Ishikawa (cell line): Measurements from ENCODE around the gene PADI1.

ENCODE experiments used
- CEBPB ChIP-seq: IDR thresholded peaks from 2 replicates; pipeline ENCODE4 v1.6.1; 2012
- CREB1 ChIP-seq: IDR thresholded peaks from 2 replicates; pipeline ENCODE4 v1.6.1; 2012; ENCODE audit warnings: low read depth
- EGR1 ChIP-seq: IDR thresholded peaks from 2 replicates; pipeline ENCODE4 v1.6.1; 2012
- EP300 ChIP-seq: IDR thresholded peaks from 2 replicates; pipeline ENCODE4 v1.6.1; 2012; ENCODE audit warnings: borderline replicate concordance
- FOXM1 ChIP-seq: IDR thresholded peaks from 2 replicates; pipeline ENCODE4 v1.6.1; 2012; ENCODE audit warnings: low read depth, borderline replicate concordance
- MAX ChIP-seq: IDR thresholded peaks from 2 replicates; pipeline ENCODE4 v1.6.1; 2012
- NFIC ChIP-seq: IDR thresholded peaks from 2 replicates; pipeline ENCODE4 v1.6.1; 2012
- RAD21 ChIP-seq: IDR thresholded peaks from 2 replicates; pipeline ENCODE4 v1.6.1; 2012; ENCODE audit warnings: low read depth
- REST ChIP-seq: IDR thresholded peaks from 2 replicates; pipeline ENCODE4 v1.6.1; 2012; ENCODE audit warnings: low read depth, mild to moderate bottlenecking
- TAF1 ChIP-seq: IDR thresholded peaks from 2 replicates; pipeline ENCODE4 v1.6.1; 2012; ENCODE audit warnings: low read depth, mild to moderate bottlenecking
- TCF12 ChIP-seq: IDR thresholded peaks from 2 replicates; pipeline ENCODE4 v1.6.1; 2012; ENCODE audit warnings: low read depth
- TEAD4 ChIP-seq: IDR thresholded peaks from 2 replicates; pipeline ENCODE4 v1.6.1; 2012
- YY1 ChIP-seq: IDR thresholded peaks from 2 replicates; pipeline ENCODE4 v1.6.1; 2012; ENCODE audit warnings: low read depth
- ZBTB7A ChIP-seq: IDR thresholded peaks from 2 replicates; pipeline ENCODE4 v1.6.1; 2012; ENCODE audit warnings: low read depth

The PADI1 gene

GRCh38 chr1:17270891-17271765 lies 66.2 kb downstream of the PADI1 start:
- no peak for TF ChIP-seq CEBPB
- TF ChIP-seq CREB1: no peak
- no peak for TF ChIP-seq EGR1
- no peak for TF ChIP-seq REST
- no peak for TF ChIP-seq MAX
- TF ChIP-seq EP300: no peak
- no peak for TF ChIP-seq NFIC

GRCh38 chr1:17272066-17272465 lies 67.1 kb downstream of the PADI1 start:
- TF ChIP-seq FOXM1 (no peak), REST (no peak), NFIC (no peak), TAF1 (no peak), MAX (no peak), TEAD4 (no peak), TCF12 (no peak), EGR1 (no peak), RAD21 (no peak), YY1 (no peak), ZBTB7A (no peak), EP300 (no peak), CREB1 (no peak), CEBPB (no peak)

GRCh38 chr1:17272646-17273045 lies 67.7 kb downstream of the PADI1 start:
- no peak for TF ChIP-seq NFIC
- no peak for TF ChIP-seq ZBTB7A
- TF ChIP-seq CEBPB: no peak
- TF ChIP-seq RAD21: no peak
- TF ChIP-seq CREB1: no peak

- TF ChIP-seq REST (no peak), CREB1 (no peak), ZBTB7A (no peak)
Observed at GRCh38 chr1:17273096-17273495, 68.2 kb downstream of the PADI1 start.

- TF ChIP-seq EP300 (no peak), RAD21 (peak; percentile 79), YY1 (peak; percentile 62; the same call in 1 of the 2 replicates), TCF12 (no peak)
Observed at GRCh38 chr1:17274186-17275170, 69.5 kb downstream of the PADI1 start.
